NCI-H128 (cell line): Measurements from ENCODE around the gene SLC35B3.
A peak's percentile ranks its signal among the peaks of the same experiment; 100 is the strongest.
"Not testable (repeated sequence)": the region's sequence is repeated elsewhere in the genome, so short reads cannot be mapped to it uniquely, and the experiment has no call there.

Experiments used
- DNase-seq: peaks from one replicate; lab custom pipeline; 2025; ENCODE audit not compliant: unreplicated experiment; lab: John Stamatoyannopoulos, UW

Gene SLC35B3

GRCh38 chr6:8435093-8435844, at the start of gene SLC35B3:
Gene SLC35B3 (minus strand): TSS chr6:8435545.
- DNase-seq, result peak; percentile 93

DNA sequence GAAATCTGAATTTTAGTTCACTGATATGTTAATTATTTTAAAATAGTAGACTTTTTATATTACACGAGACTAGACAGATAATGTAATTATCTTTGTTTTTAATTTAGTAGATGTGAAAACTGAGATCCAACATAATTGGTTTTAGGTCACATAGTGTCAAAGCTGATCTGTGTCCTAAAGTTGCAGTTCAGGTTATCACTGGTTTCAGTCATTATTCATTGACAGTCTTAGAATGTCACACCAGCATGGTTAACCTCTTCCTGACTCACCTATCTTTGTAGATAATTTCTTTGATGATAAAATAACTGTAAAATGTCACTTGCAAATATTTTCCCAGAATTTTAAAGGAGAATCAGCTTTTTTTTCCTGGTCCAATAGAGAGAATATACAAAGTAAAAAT, 48.3 kb upstream of the SLC35B3 start:
- DNase-seq, result no peak

- DNase-seq, result no peak
These were observed 46.4 kb upstream of the SLC35B3 start for GRCh38 chr6:8481727-8482126.

DNA sequence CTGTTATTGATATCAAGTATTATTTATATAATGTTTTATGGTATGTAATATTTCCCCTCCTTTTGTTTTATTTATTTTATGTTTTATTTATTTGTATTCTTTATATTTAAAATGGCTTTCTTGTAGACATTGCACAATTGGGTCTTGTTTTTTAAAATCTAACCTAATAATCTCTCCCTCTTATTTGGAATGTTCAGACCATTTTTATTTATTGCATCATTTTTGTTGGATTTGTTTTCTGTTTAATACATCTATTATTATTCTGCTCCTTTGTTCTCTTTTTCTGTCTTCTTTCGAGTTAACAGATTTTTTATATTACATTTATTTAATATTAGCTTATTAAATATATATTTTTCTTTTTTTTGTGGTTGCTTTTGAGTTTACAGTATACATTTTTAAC, 43.1 kb upstream of the SLC35B3 start:
- no peak for DNase-seq

DNA sequence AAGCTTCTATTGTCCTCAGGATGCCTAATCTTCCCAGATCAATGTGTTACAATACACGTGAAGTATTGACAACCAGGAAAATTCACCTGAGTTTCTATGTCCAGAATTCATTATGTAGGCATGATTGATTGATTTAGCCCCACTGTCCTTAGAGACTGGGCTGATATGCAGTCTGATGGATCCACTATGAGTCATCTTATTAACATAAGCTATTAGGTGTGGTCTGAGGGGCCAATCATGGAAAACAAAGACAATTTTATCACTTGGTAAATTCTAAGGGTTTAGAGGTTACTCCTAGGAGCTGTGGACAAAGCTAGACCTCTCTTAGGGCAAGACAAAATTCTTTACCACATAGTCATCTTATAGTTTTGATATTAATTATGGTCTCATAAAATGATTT, 41.3 kb upstream of the SLC35B3 start:
- DNase-seq, result no peak

DNA sequence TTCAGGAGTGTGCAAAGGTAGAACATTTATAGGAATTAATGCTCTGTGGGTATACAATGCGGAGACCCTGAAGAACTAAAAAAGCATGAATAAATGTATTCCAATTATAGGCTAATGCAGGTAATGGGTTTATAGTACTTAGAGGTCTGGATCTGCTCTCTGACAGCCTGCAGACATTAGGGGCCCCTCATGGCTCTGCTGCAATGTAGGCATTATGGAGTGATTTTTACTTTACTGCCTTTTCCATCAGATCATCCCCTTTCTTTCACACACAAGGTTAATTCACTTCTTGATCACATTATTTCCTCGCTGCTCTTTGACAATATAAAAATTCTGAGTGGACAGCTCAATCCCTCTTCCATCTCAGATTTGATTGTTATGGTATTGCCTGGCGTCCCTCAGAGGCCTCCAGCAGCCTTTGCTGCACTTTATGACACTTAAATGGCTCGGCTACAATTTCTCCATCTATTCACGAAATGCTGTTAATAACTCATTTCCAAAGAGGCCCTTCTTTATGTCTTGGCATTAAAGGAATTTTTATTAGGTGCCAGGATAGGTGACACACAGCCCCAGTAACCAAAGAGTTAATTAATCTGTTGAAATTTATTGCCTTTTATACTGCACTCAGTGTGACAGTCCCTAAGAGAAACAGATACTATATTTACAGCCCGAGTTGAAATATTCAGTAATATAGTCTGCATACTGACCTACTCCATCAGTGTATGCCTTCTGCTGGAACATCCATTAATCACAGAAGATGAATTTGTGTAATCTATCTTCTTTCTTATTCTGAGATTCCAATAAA, 33.4 kb upstream of the SLC35B3 start:
- no peak for DNase-seq

DNA sequence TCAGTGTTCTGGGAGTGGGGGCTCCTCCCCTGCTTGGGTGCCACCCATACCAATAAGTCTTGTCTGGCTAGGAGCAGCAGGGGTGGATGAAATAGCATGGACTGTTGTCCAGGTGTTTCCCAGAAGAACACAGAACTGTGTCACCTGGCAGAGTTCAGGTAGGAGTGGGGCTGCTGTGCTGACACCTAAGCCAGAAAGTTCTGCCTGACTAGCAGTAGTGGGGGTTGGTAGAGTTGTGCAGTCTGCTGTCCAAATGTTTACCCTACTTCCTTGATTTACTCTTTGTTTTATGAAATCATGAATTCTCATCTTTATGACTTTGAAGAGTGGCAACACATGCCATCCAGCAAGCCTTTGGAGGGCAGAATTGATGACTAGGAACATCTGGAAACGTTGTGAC, 27.3 kb upstream of the SLC35B3 start:
- no peak for DNase-seq

DNA sequence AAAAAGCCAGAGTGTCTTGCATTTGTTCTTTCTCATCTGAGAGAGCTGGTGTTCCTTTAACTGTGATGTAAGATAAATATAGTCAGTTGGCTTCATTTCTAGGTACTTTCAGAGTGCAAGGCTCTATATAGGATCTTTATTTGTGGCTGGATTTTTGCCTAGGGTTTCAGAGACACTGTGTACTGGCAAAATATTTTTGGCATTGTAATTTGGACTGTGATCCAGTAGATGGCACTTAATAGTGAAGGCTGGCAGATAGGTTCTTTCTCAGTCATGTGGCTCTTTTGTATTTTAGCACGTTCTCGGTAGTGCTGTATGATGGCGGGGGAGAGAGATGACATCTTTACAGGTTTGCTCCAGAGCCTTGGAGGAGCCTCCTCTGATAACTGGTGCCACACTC, 26.8 kb upstream of the SLC35B3 start:
- no peak for DNase-seq

GRCh38 chr6:8446391-8446790, 11.0 kb upstream of the SLC35B3 start:
- no peak for DNase-seq

DNA sequence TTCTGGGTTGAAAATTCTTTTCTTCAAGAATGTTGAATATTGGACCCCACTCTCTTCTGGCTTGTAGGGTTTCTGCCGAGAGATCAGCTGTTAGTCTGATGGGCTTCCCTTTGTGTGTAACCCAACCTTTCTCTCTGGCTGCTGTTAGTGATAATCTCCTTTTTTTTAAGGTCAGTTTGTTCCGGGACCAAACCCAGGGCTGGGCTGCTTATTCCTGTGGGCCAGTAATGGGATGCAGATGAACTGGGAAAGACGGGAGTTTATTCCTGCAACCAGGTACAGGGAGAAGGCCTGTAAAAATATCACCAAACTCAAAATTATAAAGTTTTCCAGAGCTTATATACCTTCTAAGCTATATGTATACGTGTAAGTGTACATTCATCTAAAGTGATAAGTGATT, 10.6 kb upstream of the SLC35B3 start:
- DNase-seq, result not testable (repeated sequence)

DNA sequence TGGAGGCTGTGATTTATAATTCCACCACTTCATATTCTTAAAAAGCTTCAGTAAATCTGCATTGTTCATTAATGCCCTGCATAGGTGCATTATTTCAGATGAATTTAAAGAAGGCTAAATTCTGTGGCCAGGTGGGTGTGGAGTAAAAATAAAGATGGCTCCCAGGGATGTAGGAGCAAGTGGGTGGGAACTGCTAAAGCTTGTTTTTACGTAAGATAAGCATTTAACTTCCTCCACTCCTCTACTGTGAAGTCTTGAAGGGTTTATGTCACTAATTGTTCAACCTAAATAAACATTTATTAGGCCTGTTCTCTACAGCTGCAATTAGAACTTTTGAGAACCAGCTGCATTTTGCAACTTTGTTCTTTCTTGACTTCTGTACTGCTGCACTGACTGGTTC, 6.8 kb upstream of the SLC35B3 start:
- no peak for DNase-seq

- DNase-seq, result no peak
These were observed 6.1 kb upstream of the SLC35B3 start for GRCh38 chr6:8441452-8441851.

DNA sequence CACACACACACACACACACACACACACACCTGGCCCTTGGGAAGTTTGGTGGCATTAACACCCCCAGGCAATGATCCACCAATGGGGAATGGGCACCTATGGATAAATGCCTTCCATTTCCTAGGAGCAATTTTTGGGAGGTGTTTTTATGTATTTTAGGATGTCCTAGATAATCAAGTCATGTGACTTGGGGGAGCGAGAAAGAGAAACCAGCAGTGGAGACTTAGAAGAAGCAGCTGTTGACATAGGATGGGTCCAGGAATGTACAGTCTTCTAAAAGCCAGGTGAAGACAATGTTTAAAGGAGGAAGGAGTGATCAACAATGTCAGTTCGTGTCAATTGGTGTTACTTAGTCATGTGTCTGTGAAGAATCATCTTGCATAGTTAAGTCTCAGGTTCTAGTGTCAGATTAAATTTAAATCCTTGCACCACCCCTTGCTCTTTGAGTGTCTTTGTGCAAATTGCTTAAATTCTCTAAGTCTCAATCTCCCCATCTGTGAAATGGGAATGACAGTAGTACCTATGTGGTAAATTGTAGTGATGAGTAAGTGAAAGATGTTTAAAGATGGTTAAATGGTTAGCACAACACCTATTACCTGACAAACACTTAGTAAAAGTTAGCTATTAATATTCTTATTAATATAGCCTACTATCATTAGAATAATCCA, 4.4 kb upstream of the SLC35B3 start:
- DNase-seq, result no peak

- no peak for DNase-seq
These were observed 2.5 kb upstream of the SLC35B3 start for GRCh38 chr6:8437813-8438212.

GRCh38 chr6:8436966-8437365, 1.6 kb upstream of the SLC35B3 start:
- DNase-seq, result no peak

GRCh38 chr6:8435845-8436168, 462 bp upstream of the SLC35B3 start:
- DNase-seq, result peak; percentile 57

- DNase-seq, result no peak
These were observed 635 bp downstream of the SLC35B3 start for GRCh38 chr6:8434727-8435092.

DNA sequence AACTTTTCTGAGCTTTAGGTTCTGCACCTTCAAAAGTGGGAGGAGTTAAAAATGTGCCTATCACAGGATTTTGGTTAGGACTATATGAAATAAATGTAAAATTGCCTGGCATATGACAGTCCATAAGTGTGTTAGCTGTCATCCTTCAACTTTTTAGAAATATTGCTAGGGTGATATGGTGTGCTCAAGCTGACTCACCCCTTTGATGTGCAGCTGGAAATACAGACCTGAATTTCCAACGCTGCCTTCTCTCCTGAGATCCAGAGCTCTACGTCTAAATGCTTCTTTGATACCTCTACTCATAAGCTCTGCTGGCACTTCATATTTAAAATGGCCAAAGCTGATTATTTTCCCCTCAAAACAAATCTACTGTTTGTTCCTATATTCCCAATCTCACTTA, 2.7 kb downstream of the SLC35B3 start:
- no peak for DNase-seq

GRCh38 chr6:8429821-8430220, 5.5 kb downstream of the SLC35B3 start:
- no peak for DNase-seq

GRCh38 chr6:8426544-8426943, 8.8 kb downstream of the SLC35B3 start:
- DNase-seq, result not testable (repeated sequence)

- DNase-seq, result no peak
These were observed 15.2 kb downstream of the SLC35B3 start for GRCh38 chr6:8420031-8420588.

GRCh38 chr6:8415913-8416312, 19.4 kb downstream of the SLC35B3 start:
- no peak for DNase-seq
